Measurements from ENCODE around the gene BAD. TPM values are rescaled to one million over a fixed set of nuclear protein-coding genes. Genes with fewer than 3 reads are reported as not detected.

The BAD gene
- polyA plus RNA-seq, 1 experiment, result 36.1 TPM

GRCh38 chr11:64295760-64296159 lies 11.3 kb upstream of the BAD start:
- H3K27me3 ChIP-seq (ENCODE audit: control insufficient read depth, insufficient read depth, low read length), result peaks cover 88% of the 10 kb centered on the region
- no peak for DNase-seq (ENCODE audit: low read depth, low spot score)
- ChIA-PET POLR2A (no interaction called here), CTCF (interaction anchor here (1.0 to 2.7 kb wide), 3 partner anchors 8 to 47 kb away, joined by 3 to 14 read pairs (median 5); partner anchors contain the start of gene PLCB3)
- no peak overlapping the region for H3K27ac ChIP-seq (ENCODE audit: low read depth, low read length)
- no peak for TF ChIP-seq CTCF (IDR thresholded peaks at IDR 0.05; ENCODE audit: low read depth, low read length)
- peaks cover 4% of the 10 kb centered on the region; the same call in 1 of the 2 replicates for H3K9me3 ChIP-seq (ENCODE audit: control insufficient read depth, insufficient read depth, low read length)
- no peak overlapping the region for H3K4me3 ChIP-seq (ENCODE audit: low read depth, low read length)

GRCh38 chr11:64294774-64295173 lies 10.3 kb upstream of the BAD start:
- POLR2A ChIA-PET, result interaction anchor here (0.7 kb wide), 1 partner anchor 1920 kb away, joined by 8 read pairs; no protein-coding TSS in a partner anchor
- Histone ChIP-seq H3K27ac (ENCODE audit: low read depth, low read length) (no peak overlapping the region), H3K9me3 (ENCODE audit: control insufficient read depth, insufficient read depth, low read length) (peaks cover 4% of the 10 kb centered on the region; the same call in 1 of the 2 replicates), H3K27me3 (ENCODE audit: control insufficient read depth, insufficient read depth, low read length) (peaks cover 82% of the 10 kb centered on the region), H3K4me3 (ENCODE audit: low read depth, low read length) (no peak overlapping the region)
- CTCF ChIA-PET, result interaction anchor here (0.6 to 2.7 kb wide), 3 partner anchors 9 to 110 kb away, joined by 4 to 14 read pairs (median 5); partner anchors contain the start of gene PLCB3
- no peak for DNase-seq (ENCODE audit: low read depth, low spot score)
- no peak for TF ChIP-seq CTCF (IDR thresholded peaks at IDR 0.05; ENCODE audit: low read depth, low read length)

GRCh38 chr11:64292460-64293254 lies 8.2 kb upstream of the BAD start:
- POLR2A ChIA-PET, result no interaction called here
- Histone ChIP-seq H3K4me3 (ENCODE audit: low read depth, low read length) (peak overlapping the region; percentile 4; the same call in 1 of the 2 replicates), H3K27me3 (ENCODE audit: control insufficient read depth, insufficient read depth, low read length) (peaks cover 62% of the 10 kb centered on the region), H3K9me3 (ENCODE audit: control insufficient read depth, insufficient read depth, low read length) (peaks cover 4% of the 10 kb centered on the region; the same call in 1 of the 2 replicates), H3K27ac (ENCODE audit: low read depth, low read length) (no peak overlapping the region)
- TF ChIP-seq CTCF (IDR thresholded peaks at IDR 0.05; ENCODE audit: low read depth, low read length), result no peak
- CTCF ChIA-PET, result interaction anchor here (0.5 to 12.0 kb wide), 2 partner anchors 10 to 16 kb away, joined by 3 to 124 read pairs; partner anchors contain the start of gene CATSPERZ
- DNase-seq (ENCODE audit: low read depth, low spot score), result no peak

GRCh38 chr11:64291752-64292459 lies 7.4 kb upstream of the BAD start:
- no peak for TF ChIP-seq CTCF (IDR thresholded peaks at IDR 0.05; ENCODE audit: low read depth, low read length)
- POLR2A ChIA-PET, result no interaction called here
- H3K27ac ChIP-seq (ENCODE audit: low read depth, low read length), result no peak overlapping the region
- peak overlapping the region; percentile 29; the same call in 1 of the 2 replicates for H3K4me3 ChIP-seq (ENCODE audit: low read depth, low read length)
- CTCF ChIA-PET, result interaction anchor here (12.0 kb wide), 1 partner anchor 11 kb away, joined by 124 read pairs; the partner anchor contains the start of gene CATSPERZ
- peaks cover 54% of the 10 kb centered on the region for H3K27me3 ChIP-seq (ENCODE audit: control insufficient read depth, insufficient read depth, low read length)
- peaks cover 1% of the 10 kb centered on the region; the same call in 1 of the 2 replicates for H3K9me3 ChIP-seq (ENCODE audit: control insufficient read depth, insufficient read depth, low read length)
- DNase-seq (ENCODE audit: low read depth, low spot score), result no peak

All from AG04450 (cell line).